HG02981 (cell line): ENCODE measurements around the gene OR14A2.
"Not testable (repeated sequence)": the region's sequence is repeated elsewhere in the genome, so short reads cannot be mapped to it uniquely, and the experiment has no call there.

Experiments
- ATAC-seq: cut with Tn5 transposase; IDR thresholded peaks from one replicate; pipeline ENCODE4 v1.9.1; 2021; ENCODE audit warnings: mild to moderate bottlenecking, moderate library complexity; ENCODE audit not compliant: unreplicated experiment

Gene OR14A2

DNA sequence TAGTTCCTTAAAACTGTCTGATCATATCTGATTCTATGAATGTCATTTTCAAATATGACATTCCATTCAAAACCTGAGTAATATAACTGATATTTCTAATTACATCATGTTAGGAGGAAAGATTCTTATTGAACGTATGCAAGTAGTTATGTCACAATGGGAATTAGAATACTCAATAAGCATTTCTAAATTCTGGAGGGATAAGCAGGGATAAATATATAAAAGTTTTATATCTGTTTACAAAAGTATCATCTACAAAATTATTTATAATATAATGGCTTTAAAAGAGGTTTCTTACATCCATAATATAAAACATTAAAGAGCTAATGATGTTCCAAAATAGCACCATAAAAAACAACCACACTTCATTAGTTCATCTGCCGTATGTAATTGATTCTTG lies at the start of gene OR14A2:
TSS of gene OR14A2 (minus strand) at position 101 of the 400 bp plus-strand sequence.
- ATAC-seq = no peak

DNA sequence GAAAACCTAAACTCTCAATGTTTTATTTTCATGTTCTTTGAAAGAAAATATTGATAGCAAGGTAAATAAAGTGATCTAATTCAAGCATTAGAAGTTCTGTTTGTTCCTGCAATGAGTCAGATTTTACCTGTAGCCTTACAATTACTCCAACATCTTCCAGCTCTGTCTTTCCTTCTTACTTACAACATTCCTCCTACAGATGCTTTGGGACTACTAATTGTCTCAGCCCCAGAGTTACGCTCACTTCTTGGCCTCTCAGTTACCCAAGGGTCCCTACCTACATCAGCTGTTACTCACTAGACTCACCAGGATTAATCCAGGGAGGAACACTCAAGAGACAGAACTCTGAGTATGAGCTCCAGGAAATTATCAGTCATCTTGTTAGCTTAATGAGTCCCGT lies 49.6 kb upstream of the OR14A2 start:
- ATAC-seq = no peak

DNA sequence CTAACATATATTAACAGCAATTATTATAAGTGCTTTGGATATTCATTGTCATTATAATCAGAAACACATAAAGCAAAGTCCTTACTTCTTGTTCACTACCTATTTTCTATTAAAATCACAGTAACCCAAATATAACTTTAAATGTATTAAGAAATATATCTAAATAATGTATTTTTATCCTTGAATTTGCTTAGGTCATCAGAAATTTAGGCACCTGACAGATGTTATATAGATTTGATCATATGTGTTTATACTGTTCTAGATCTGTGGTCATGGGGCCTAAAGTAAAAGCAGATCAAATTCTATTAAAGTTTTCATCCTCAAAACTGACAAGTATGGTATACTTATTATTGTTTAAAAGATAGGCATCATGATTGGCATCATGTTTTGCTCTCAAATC lies 21.7 kb upstream of the OR14A2 start:
- no peak for ATAC-seq

DNA sequence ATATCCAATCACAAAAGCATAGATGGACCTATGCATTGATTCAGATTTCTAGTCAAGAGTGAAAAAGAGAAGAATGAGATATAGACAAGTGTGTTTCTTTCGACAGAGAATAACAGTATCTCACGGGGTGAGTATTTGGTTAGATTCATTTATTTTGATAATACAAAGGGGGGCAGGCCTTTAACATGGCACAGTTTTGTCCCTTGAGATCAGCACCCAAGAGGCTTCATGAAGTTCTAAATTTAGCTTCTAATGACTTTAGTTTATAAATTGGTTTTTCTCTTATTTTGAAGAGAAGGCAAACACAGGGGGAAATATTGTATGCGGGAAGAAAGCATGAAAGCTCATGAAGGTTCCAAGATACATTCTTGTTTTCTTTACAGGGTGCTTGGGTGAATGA lies 12.5 kb upstream of the OR14A2 start, which contains the start of gene OR1C1:
TSS of gene OR1C1 (minus strand) at position 101 of the 400 bp plus-strand sequence. CDS start 2,150 bp downstream, outside the sequence.
- no peak for ATAC-seq

- ATAC-seq = not testable (repeated sequence)
Observed at GRCh38 chr1:247754311-247754710, 6.4 kb upstream of the OR14A2 start.

- no peak for ATAC-seq
Observed at GRCh38 chr1:247749870-247750269, 1.9 kb upstream of the OR14A2 start.

GRCh38 chr1:247747616-247748015 lies 325 bp downstream of the OR14A2 start:
- ATAC-seq = no peak

- no peak for ATAC-seq
Observed at GRCh38 chr1:247746391-247746935, 1.5 kb downstream of the OR14A2 start.

- ATAC-seq = not testable (repeated sequence)
Observed at GRCh38 chr1:247742215-247742760, 5.7 kb downstream of the OR14A2 start.

GRCh38 chr1:247741756-247742155 lies 6.2 kb downstream of the OR14A2 start:
- ATAC-seq = no peak

DNA sequence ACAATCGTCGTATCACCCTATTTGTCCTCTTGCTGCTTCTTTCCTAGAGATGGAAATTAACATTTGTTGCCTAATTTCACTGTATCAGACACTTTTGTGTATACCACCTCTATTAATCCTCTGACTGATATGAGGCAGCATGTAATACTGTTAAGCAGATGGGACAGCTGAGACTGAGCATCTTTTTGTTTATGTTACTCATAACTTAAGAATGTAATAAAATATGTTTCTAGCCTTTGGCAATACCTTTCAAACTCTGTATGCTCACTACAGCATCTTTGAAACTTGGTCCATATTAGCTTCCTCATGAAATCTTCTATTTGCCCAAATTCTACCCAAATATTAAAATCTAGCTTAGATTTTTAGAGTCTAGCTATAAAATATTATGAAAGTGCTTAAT lies 7.2 kb downstream of the OR14A2 start:
- no peak for ATAC-seq

DNA sequence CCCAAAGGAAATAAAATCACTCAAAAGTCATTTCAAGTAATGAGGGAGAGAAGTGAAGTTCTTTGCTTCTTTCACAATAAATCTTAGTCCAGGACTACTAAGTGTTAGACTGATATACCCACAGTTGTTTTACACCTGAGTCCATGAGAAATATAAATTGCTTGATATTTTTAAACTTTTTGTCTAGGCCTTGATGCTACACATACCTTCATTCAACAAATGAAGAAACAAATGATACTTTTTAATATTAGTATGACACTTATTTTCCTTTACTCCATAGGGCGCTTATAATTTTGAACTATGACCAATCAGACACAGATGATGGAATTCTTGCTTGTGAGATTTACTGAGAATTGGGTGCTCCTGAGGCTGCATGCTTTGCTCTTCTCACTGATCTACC lies 9.6 kb downstream of the OR14A2 start, which contains the start of gene OR14K1:
TSS of gene OR14K1 (plus strand) at position 301 of the 400 bp plus-strand sequence. CDS start at position 301, 0 bp downstream.
- no peak for ATAC-seq

DNA sequence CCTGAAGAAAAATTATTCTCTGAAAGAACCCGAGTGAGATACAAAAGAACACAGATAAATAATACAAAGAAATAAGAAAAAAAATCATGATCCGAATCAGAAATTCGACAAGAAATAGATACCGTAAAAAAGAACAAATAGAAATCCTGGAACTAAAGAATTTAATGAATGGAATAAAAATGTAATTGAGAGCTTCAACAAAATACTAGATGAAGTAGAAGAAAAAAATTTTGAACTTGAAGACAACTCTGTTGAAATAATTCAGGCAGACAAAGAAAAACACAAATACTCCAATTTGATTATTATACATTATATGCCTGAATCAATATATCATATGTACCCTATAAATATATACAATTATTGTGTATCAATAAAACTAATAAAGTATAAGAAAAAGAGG lies 26.7 kb downstream of the OR14A2 start:
- ATAC-seq = no peak

GRCh38 chr1:247716546-247716945 lies 31.4 kb downstream of the OR14A2 start, which contains the start of gene OR6F1:
TSS of gene OR6F1 (minus strand) at chr1:247716646. CDS start at chr1:247712755, 3,891 bp downstream.
- ATAC-seq = no peak

DNA sequence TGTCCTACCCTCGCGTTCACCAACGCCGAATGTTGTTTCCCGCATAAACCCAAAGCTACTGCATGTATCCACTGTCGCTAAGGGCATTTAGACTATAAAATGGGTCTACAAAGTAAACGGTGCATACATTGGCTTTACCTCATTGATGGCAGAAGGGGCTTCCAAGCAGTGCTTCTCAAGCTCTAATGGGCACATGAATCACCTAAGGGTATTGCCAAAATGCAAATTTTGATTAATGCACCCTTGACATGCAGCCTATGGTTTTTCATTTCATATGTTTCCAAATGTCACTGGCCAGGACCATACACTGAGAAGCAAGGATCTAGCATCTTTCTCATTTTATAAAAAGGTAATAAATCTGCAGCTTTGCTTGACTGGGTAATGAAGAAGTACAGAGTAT lies 34.2 kb downstream of the OR14A2 start:
- ATAC-seq = no peak

DNA sequence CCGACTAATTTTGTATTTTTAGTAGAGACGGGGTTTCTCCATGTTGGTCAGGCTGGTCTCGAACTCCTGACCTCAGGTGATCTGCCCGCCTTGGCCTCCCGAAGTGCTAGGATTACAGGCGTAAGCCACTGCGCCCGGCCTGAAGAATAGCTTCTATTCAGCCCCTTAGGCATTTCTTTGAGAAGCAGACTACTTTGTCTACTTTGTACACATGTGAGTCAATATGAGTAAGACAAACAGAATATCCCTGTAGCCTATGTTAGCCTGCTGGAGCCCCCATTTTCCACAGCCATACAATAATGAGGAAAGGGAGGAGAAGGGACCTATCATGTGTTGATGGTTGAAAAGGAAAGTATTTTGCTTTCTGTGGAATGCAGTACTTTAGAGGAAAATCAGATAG lies 37.3 kb downstream of the OR14A2 start:
- ATAC-seq = not testable (repeated sequence)

GRCh38 chr1:247701338-247701737 lies 46.6 kb downstream of the OR14A2 start:
- ATAC-seq = no peak

DNA sequence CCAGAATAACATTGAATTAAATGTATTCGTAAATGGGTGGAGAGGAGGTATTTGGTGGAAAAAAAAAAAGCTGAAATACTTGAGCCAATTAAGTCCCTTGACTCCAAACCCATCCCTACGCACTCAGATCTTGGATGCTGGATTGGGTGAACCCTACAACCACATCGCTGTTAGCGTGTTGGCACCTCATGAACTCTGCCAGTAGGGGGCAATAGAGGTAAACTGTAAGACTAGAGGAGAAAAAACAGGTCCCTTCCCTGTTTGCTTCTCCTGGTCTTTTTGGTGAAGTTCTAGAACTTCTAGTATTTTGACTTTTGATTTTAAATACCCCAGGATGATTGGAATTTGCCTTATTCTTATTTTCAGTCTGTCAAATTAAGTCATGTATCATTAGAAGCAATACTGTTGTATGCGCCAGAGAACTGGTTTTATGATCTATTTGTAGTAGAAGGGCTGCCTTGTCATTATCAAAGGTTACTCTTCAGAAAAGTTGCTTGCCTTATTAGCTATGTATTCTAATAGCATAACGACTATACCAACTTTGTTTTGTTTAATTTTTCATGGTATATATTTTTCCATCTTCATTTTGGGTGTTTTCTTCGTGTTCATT lies 66.5 kb downstream of the OR14A2 start:
- ATAC-seq = peak; percentile 89

DNA sequence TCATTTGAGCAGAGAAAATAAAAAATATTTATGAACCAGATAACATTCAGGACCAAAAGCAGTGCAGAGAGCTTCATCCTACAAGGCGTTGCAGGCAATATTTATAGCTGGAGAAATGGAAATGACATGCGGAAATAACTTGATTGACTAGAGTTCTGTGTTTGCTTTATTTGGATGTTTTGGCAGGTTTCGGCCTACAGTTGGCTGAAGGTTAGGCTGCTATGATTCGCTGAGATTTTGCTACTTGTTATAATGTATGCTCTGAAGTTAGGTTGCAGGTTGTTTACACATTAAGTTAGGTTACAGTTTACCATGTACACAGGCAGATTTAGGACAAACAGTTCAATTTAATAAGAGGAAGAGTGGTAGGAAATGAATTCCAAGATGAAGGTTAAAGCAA lies 67.8 kb downstream of the OR14A2 start:
- no peak for ATAC-seq

DNA sequence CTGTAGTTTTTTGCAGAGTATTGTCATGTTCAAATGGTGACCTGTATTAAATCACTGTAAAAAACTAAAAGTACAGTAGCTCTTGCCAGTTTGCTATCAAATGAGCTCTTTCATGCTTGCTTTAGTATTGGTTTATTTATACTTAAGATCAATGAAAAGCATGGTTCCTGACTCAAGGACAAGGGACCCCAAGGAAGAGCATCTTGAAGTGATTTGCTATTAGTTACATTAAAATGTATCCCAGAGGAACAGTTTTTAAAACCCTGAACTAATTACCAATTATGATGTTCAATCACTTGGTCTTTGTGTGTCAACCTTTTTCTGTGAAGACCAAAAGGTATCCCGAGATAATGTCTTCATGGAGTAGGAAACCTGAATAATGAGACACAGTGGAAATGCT lies 68.3 kb downstream of the OR14A2 start, which contains the start of gene OR13G1:
TSS of gene OR13G1 (minus strand) at position 101 of the 400 bp plus-strand sequence. CDS start 6,698 bp downstream, outside the sequence.
- no peak for ATAC-seq
